GM12872 (cell line): ENCODE data around the gene RINL.

Source experiments
- CTCF ChIP-seq: IDR thresholded peaks from 3 replicates; pipeline ENCODE4 v1.5.1; 2011; ENCODE audit warnings: low read depth, mild to moderate bottlenecking, low read length, moderate library complexity; ENCODE audit not compliant: insufficient read depth

The RINL gene

DNA sequence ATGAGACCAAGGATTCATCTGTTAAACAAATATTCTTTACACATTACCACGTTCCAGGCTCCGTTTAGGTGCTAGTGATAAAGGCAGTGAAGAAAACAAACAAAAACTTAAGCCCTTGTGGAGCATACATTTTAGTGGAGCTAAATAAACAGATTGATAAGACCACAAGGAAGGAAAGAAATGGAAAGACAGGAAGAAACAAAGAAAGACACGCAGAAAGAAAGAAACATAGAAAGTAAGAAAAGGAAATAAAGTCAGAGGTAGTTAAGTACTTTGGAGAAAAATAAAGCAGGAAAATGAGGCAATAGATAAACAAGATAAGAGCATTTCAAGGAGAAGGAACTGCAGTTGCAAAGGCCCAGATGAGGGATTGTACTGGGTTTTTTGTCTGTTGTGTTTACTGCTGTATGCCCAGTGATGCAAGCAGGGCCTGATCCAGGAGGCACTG, 22.7 kb upstream of the RINL start:
- TF ChIP-seq CTCF, result no peak

DNA sequence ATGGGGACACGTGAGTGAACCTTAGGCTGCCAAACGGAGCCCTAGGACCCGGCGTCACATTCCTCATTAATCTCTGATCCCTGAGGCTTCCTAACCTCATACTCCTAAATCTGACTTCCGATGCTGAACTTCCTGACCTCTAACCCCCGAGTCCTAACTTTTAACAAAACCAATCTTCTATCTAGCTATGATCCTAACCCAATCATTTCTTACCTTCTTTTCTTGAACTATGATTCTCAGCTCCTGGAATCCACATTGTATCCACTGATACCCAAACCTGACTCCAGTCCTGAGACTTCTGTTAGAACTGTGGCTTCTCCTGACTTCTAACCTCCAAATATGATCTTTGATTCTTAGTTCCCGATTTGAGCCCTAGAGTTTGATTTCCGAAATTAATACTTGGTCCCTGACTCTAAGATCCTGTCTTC, 22.1 kb upstream of the RINL start:
- TF ChIP-seq CTCF, result no peak

GRCh38 chr19:38899447-38900201, 21.5 kb upstream of the RINL start, which contains the start of the genes NFKBIB and SIRT2:
NFKBIB (plus strand) TSS chr19:38899969; CDS start chr19:38900033, 64 bp downstream.
SIRT2 (minus strand) TSS chr19:38899618; CDS start chr19:38899521, 97 bp downstream.
- TF ChIP-seq CTCF, result no peak

GRCh38 chr19:38898788-38899446, 20.8 kb upstream of the RINL start:
- TF ChIP-seq CTCF, result no peak

- TF ChIP-seq CTCF, result no peak
Measured at GRCh38 chr19:38894968-38895367, 16.9 kb upstream of the RINL start.

GRCh38 chr19:38893341-38893771, 15.3 kb upstream of the RINL start:
- no peak for TF ChIP-seq CTCF

GRCh38 chr19:38892841-38893240, 14.8 kb upstream of the RINL start:
- no peak for TF ChIP-seq CTCF
